NCI-H2081 (cell line): Measurements from ENCODE around the gene ZNF41.
"Not testable (repeated sequence)": the region's sequence is repeated elsewhere in the genome, so short reads cannot be mapped to it uniquely, and the experiment has no call there.

Experiments used
- DNase-seq, 2 experiments: peaks; one replicate each; lab custom pipeline; 2025; lab: John Stamatoyannopoulos, UW

ZNF41 gene

DNA sequence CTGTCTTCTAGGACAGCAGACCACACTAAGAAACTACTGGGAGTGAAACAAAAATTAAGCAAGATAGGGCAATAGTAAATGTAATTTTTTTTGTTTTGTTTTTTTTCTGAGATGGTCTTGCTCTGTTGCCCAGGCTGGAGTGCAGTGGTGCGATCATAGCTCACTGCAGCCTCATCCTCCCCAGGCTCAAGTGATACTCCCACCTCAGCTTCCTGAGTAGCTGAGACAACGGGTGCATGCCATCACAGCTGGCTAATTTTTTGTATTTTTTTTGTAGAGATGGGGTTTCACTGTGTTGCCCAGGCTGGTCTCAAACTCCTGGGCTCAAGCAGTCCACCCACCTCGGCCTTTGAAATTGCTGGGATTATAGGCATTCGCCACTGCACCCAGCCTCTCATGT is 9.1 kb upstream of the ZNF41 start:
- not testable (repeated sequence) for DNase-seq

DNA sequence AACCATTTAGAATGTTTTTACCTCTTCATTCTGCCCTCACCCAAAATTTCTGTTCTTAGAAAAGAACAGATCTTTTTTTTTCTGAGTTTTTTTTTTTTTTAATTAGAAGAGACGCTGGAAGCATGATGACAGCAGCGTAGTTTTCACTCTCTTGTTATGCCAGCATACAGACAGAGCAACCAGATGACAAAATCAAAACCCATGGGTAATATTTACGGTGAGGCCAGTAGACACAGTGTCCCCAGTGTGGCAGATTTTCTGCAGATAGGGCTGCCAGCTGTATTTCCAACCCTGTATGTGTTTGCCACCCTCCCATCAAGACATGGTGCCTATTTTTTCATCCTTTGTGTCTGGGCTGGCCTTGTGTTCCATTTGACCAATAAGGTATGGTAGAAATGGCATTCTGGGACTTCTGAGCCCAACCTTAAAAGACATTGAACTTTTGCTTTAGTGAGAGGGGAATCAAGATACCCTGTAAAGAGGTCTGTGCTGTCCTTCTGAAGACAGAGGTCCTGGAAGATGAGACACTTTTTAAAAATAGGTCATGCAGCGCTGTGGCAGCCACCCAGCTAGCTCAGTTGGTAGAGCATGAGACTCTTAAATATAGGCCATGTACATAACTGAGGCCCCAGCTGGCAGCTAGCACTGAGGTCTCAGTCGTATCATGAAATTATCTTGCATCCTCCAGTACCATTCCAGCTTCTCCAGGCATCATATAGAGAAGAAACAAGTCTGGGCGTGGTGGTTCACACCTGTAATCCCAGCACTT is 6.7 kb upstream of the ZNF41 start:
- DNase-seq = no peak

DNA sequence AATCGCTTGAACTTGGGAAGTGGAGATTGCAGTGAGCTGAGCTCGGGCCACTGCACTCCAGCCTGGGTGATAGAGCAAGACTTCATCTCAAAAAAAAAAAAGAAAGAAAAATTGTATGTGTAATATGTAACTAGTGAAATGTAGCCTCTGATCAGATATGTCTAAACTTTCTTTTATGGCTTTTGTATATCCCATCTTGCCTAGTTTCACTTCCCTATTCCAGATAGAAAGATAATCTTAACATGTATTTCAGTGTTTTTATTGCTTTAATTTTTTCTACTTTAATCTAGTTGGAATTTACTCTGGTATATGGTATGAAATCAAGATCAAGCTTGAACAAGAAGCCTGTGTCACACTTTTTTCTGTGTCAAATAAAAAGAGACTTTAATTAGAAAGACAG is 1.9 kb upstream of the ZNF41 start:
- DNase-seq = no peak

DNA sequence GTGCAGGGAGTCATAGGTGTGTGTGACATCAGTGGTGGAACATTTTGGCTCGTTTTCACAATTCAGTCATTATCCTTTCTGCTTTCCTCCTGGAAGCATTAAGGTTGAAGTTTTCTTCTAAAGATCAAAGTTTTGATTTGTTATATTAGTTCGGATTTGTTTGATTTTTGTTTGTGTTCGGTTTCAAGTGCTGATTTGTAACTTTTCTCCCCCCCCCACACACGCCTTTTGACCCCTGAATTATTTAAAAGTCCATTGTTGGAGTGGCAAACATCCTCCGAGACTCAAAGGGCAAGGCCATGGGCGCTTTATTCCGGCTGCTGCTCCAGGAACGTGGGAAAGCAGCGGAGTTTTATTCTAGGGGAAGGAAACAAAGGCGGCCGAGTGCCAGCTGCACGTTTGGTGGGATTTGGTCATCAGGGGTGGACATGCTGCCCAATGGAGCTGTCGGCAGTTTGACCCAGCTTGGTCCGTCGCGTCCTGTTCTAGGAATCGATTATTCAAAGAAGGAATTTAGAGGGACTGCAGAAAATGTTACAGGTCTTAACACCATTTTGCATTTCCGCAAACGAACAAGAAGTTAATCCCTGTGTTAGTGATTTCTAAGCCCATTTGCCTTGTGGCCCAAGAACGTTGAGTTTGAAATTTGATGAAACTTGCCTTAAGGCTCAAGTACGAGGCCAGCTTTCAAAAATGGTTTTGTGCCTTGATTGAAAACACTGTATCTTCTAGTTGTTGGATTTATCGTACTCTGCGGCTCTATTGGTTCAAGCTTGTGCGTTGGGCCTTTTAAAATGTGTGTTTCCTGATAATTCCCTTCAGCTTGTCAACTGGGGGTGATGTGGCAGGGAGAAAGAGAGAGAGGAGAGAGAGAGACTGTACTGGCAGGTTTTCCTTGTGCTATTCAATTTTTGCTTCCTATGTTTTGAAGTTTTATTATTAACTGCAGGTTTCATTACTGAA is 565 bp upstream of the ZNF41 start:
- DNase-seq = peak in 1 of 2 experiments; percentile 14

DNA sequence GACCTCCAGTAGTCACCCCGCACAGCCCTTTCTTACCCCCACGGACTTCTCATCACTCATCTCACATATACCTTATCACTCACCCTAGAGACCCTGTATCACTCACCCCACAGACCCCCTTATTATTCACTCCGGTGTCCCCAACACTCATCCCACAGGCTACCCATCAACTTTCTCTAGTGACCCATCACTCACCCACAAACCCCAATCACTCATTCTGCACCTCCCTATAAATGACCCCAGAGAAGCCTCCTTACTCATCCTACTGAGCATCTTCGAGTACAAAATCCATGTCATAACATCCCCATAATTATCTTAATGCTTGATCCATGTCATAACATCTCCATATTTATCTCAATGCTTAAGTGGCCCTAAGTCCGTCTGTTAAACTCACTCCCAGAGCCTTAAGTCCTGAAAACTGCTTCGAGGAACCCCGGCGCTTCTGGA is 934 bp downstream of the ZNF41 start:
- no peak for DNase-seq

DNA sequence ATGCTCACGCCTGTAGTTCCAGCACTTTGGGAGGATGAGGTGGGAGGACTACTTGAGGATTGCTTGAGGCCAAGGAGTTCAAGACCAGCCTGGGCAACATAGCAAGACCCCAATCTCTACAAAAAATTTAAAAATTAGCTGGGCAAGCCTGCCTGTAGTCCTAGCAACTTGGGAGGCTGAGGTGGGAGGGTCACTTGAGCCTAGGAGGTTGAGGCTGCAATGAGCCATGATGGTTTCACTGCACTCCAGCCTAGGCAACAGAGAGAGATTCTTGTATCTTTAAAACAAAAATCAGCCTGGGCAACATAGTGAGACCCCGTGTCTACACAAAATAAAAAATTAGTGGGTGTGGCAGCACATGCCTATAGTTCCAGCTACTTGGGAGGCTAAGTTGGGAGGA is 1.9 kb downstream of the ZNF41 start:
- DNase-seq = no peak

DNA sequence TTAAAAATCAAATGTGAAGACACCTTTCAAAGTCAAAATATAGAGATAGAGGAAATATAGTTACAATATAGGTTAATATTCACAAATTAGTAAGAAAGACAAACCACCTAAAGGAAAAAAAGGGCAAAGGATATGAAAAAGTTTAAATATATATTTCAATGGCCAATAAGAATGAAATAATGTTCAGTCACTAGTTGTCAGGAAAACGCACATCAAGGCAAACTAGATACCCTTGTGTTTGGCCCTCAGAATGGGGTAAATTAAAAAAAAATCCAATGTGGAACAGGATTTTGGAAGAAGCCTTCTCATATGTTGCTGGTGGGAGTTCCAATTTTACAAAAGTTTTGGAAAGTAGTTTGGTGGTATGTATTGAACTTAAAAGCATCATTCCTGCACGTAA is 2.4 kb downstream of the ZNF41 start:
- no peak for DNase-seq

DNA sequence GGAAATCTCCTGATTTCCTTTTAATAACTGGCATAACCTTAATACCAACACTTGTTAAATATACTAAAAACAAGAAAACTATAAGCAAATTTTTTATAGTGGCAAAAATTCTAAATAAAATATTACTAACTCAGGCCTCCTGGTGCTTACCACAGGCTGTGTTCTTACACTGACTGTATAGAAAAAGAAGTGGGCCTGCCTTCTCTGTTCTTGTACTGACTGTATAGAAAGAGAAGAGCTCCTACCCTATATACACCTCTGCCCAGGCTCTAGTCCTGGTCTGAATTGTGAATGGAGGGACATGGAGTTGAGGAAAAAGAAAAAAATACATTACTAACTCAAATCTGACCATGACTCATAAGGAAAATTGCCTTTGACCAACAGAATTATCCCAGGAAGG is 7.5 kb downstream of the ZNF41 start:
- no peak for DNase-seq

DNA sequence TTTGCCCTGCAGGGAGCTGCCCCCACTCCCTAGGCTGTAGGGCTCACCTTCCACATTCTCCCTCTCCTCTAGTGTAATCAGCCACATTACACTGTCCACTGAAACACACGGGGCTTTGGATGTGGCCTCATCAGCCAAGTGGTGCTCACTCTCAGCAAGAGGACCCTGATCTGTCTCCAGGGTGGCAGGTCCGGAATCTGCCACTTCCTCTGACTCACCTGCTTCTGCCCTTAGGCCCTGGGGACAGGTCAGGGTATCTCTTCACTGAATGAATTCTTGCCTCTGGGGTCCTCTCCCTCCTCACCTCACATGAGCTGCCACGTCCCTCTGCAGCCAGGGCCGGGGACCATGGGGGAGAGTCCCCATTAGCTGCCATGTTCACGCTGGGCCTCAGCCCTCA is 15.9 kb downstream of the ZNF41 start:
- no peak for DNase-seq

DNA sequence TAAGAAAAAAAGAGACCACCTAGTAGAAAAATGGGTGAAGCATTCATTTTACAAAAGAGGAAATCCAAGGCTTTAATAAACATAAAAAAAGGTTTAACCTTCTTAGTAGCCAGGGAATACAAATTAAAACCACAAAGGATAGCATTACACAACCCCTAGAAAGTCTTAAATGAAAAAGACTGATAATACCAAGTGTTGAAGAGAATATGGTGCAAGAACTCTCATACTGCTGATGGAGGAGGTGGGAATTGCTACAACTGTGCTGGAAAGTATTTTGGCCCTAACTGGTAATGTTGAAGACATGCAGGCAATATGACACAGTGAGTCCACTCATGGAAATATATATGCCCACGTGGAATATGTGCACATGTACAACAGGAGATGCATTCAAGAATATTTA is 22.5 kb downstream of the ZNF41 start:
- DNase-seq = no peak

DNA sequence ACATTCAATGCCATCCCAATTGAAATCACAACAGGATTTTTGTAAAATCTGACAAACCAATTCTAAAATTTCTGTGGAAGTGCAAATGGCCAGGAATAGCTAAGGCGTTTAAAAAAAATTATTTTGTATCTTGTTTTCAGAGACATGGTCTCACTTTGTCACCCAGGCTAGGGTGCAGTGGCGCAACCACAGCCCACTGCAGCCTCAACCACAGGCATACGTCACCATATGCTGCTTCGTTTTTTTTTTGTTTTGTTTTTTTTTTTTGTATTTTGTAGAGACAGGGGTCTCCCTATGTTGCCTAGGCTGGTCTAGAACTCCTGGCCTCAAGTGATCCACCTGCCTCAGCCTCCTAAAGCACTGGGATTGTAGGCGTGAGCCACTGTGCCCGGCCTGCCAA is 24.5 kb downstream of the ZNF41 start:
- DNase-seq = no peak

DNA sequence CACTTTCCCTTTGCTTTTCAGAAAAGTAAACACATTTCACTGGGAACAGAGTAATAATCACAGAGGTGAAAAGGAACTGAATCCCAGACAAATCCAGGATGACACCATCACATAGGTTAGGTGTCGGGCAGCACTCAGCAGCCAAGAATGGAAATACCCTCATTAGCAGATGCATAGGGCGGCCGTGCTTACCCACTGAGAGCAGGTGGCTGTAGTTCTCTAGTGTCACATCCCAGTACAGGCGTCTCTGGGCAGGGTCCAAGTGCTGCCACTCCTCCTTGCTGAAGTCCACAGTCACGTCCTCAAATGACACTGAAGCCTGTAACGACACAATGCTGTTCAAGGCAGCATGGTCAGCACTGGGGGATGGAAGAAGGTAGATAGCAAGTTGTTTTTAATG is 26.9 kb downstream of the ZNF41 start:
- DNase-seq = no peak

DNA sequence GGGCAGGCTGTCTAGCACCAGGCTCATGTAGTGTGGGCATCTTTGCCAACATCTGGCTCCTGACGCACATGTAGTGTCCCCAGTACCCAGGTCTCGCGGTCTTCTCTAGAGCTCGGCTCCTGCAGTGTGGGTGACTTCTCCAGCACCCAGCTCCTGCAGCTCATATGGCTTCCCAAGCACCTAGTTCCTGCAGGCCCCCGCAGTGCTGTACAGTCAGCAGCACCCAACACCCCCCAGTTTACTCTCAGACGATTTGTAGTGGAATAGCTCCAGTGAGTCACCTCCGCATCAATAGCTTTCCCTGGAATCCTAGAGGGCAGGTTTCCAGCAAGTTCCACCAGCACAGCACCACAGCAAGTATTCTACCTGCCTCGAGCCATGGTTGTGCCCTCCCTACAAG is 30.9 kb downstream of the ZNF41 start:
- DNase-seq = no peak

DNA sequence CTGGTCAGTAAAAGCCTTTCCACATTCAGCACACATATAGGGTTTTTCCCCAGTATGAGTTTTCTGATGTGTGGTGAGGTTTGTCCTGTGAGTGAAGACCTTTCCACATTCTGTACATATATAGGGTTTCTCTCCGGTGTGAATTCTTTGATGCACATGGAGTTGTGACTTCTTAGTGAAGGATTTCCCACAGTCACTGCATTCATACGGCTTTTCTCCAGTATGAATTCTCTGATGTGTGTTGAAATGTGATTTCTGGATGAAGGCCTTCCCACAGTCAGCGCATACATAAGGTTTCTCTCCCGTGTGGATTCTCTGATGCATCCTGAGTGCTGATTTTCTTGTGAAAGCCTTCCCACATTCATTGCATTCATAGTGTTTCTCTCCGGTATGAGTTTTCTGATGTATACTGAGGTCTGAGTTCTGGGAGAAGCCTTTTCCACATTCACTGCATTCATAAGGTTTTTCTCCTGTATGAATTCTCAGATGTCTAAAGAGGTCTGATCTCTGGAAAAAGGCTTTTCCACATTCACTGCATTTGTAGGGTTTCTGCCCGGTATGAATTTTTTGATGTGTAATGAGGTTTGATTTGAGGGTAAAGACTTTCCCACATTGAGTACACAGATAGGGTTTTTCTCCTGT is 34.7 kb downstream of the ZNF41 start:
- DNase-seq = no peak

DNA sequence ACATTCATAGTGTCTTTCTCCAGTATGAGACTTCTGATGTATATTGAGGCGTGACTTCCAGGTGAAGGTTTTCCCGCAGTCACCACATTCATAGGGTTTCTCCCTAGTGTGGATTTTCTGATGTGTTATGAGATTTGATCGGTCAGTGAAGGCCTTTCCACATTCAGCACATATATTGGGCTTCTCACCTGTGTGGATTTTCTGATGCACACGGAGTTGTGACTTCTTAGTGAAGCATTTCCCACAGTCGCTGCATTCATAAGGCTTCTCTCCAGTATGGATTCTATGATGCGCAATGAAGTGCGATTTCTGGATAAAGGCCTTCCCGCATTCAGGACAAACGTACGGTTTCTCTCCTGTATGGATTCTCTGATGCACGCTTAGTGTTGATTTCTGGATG is 35.4 kb downstream of the ZNF41 start:
- no peak for DNase-seq

DNA sequence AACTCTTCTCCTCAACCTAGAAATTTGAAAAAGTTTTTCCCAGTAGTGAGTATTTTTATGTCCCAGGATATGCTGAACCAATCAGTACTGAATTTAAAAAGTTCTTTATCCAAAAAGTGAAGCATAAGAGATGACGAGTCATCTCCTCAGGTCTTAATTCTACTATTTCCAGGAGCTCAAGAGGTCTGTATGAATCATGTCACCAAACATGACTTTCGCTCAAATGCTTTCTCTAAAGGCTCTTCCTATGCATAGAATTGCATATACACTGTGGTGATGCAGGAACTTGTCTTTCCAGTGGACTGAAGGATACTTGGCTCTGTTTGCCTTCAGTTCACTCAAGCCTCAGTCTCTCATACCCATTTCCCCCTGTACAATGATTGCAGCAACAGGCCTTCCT is 36.1 kb downstream of the ZNF41 start:
- no peak for DNase-seq

DNA sequence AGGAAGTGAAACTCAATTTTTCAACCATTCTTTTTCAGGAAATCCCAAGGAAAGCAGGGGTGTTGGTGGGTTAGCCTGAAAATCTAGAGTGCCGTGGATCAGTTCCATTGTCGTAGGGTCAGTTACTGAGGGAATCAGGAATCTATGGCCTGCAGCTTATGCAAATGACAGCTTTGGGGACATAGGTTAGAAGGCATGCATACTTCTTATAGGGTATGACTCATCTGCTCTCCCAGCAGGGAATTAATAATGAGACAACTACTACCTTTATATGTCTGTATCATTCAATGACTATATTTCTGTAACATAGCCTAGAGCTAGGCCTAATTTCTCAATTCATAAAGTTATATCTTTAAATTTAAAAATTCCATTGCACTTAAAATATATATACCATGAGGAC is 36.6 kb downstream of the ZNF41 start:
- DNase-seq = no peak

DNA sequence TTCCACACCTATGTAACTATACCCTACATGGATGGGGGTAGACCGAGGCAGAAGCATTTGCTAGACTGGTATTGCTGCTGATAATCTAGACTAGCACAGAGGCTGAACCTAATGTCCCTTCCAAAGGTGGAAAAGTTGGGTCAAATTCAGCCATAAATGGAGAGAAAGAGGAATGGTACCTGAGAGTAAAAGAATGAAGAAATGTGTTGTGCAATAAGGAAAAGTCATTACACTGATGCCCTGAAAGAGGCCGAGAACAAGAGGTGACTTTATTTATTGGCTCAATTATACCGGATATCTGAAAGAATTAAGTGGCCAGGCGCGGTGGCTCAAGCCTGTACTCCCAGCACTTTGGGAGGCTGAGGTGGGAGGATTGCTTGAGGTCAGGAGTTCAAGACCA is 52.1 kb downstream of the ZNF41 start:
- DNase-seq = no peak

DNA sequence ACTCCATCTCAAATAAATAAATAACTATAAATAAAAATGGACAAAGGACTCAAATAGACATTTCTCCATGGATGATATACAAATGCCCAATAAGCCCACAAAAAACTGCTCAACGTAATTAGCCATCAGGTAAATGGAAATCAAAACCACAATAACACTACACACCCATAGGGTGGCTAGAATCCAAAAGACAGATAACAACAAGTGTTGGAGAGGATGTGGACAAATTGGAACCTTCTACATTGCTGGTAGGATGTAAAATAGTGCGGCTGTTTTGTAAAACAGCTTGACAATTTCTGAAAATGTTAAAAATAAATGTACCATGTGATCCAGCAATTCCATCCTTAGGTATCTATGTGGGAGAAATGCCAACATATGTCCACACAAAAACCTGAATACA is 60.6 kb downstream of the ZNF41 start:
- DNase-seq = no peak

DNA sequence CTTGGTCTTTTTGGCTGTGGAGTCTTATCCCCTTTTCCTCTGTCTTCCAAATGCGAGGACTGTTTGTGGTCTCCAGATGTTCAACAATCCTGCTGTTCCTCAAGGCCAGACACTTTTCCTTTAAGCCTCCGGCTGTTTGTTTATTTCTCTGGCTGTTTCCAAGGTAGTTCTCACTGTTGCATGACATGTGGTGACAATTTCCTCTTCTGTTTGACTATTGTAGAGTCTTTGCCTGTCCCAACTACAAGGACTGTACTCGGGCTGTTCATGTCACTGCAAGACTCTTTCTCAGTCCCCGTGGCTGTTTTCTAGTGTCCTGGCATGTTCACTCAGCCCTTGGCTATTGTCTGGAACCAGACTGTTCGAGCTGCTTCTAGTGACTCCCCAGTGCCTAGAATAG is 62.1 kb downstream of the ZNF41 start:
- DNase-seq = no peak

DNA sequence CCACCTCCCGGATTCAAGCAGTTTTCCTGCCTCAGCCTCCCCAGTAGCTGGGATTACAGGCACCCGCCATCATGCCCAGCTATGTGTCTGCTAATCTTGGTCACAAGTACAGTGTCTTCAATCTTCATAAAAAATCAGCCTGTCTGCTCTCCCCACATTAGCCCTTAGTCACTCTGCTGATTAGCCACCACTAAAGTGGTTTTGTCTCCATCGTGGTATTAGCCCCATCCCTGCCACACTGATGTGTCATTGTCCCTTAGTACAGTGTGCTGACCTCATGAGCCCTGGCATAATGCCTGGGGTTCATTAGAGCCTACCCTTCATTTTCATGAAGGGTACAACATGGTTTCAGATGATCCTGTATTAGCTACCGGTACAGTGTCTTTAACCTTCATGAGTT is 62.8 kb downstream of the ZNF41 start:
- no peak for DNase-seq

DNA sequence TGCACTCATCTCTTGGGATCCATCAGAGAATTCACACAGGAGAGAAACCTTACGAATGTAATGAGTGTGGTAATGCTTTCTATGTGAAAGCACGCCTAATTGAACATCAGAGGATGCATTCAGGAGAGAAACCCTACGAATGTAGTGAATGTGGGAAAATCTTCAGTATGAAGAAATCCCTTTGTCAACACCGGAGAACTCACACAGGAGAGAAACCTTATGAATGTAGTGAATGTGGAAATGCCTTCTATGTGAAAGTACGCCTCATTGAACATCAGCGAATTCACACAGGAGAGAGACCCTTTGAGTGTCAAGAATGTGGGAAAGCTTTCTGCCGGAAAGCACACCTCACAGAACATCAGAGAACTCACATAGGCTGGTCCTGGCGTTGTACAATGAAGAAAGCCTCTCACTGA is 69.8 kb downstream of the ZNF41 start:
- DNase-seq = no peak
